Upper lobe of left lung (tissue), 4 donors: Measurements from ENCODE around the gene TTC28.

Experiments used
- EP300 ChIP-seq, 4 donors: sonication (generic); formaldehyde crosslinking; IDR thresholded peaks; one replicate each; pipeline ENCODE4 v1.5.1; 2017; ENCODE audit warnings: antibody characterized with exemption in 4 of 4, control low read depth in 2 of 4
- POLR2A ChIP-seq, 4 donors: fragments of 450-650 bp; IDR thresholded peaks; one replicate each; pipeline ENCODE4 v1.5.1; 2016 to 2017; ENCODE audit warnings: antibody characterized with exemption in 4 of 4, mild to moderate bottlenecking in 2 of 4
- POLR2AphosphoS5 ChIP-seq, 2 donors: sonication (generic); formaldehyde crosslinking; IDR thresholded peaks; one replicate each; pipeline ENCODE4 v1.5.1; 2017; ENCODE audit warnings: antibody characterized with exemption in 2 of 2
- TF ChIP-seq, protein P1 (sequence below), 6 experiments: fragments of 450-650 bp in 4 of 6; fragments of 200-600 bp in 2 of 6; sonication (generic) in 2 of 6; IDR thresholded peaks; one replicate each; pipeline ENCODE4 v1.5.1; 2016 to 2019; ENCODE audit warnings: antibody characterized with exemption in 6 of 6

DNA sequence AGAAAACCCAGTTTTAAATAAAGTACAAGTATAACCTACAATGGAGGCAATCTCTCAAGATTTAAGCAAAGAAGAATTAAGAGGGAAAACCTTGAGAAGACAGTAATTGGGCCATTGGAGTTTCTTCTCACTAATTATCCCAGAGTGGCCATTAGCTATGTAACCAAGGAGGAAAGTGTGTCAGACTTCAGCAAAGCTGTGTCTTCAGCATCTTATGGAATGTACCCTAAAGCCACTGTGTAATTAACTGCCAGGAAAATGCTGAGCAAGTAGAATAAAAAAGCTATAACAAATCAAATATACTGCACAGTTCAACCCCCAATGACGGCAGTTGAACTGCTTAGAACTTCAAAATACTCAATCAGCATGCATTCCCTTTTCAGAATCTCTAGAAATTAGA is 261.6 kb downstream of the TTC28 start:
- TF ChIP-seq, protein P1, sequence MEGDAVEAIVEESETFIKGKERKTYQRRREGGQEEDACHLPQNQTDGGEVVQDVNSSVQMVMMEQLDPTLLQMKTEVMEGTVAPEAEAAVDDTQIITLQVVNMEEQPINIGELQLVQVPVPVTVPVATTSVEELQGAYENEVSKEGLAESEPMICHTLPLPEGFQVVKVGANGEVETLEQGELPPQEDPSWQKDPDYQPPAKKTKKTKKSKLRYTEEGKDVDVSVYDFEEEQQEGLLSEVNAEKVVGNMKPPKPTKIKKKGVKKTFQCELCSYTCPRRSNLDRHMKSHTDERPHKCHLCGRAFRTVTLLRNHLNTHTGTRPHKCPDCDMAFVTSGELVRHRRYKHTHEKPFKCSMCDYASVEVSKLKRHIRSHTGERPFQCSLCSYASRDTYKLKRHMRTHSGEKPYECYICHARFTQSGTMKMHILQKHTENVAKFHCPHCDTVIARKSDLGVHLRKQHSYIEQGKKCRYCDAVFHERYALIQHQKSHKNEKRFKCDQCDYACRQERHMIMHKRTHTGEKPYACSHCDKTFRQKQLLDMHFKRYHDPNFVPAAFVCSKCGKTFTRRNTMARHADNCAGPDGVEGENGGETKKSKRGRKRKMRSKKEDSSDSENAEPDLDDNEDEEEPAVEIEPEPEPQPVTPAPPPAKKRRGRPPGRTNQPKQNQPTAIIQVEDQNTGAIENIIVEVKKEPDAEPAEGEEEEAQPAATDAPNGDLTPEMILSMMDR (IDR thresholded peaks at IDR 0.05), result no peak
- TF ChIP-seq POLR2AphosphoS5 (IDR thresholded peaks at IDR 0.05) (no peak), POLR2A (IDR thresholded peaks at IDR 0.05) (no peak), EP300 (IDR thresholded peaks at IDR 0.05) (no peak)
